A549 (cell line): ENCODE measurements around the gene CPA5.

Source experiments
- CEBPB ChIP-seq, 2 experiments: fragments of >200 bp in 1 of 2; sonication (Bioruptor Twin) in 1 of 2; formaldehyde crosslinking in 1 of 2; IDR thresholded peaks; 2 replicates each; pipeline ENCODE4 v1.6.1; 2012 to 2016
- CHD2 ChIP-seq: fragments of 150-350 bp; IDR thresholded peaks from 2 replicates; pipeline ENCODE4 v1.6.1; 2014; ENCODE audit warnings: low read length; ENCODE audit not compliant: partially characterized antibody
- HDAC2 ChIP-seq: fragments of 200-600 bp; sonication (generic); IDR thresholded peaks from 2 replicates; pipeline ENCODE4 v1.6.1; 2016
- NFE2L2 ChIP-seq: fragments of 150-350 bp; conservative IDR thresholded peaks from 2 replicates; pipeline ENCODE4 v1.6.1; 2014; ENCODE audit warnings: low read length
- POLR2A ChIP-seq: IDR thresholded peaks from 2 replicates; pipeline ENCODE4 v1.6.1; 2012; ENCODE audit warnings: mild to moderate bottlenecking, low read length
- RARB ChIP-seq: fragments of 250-450 bp; sonication (Bioruptor Pico); IDR thresholded peaks from 2 replicates; pipeline ENCODE4 v1.8.0; 2021; ENCODE audit warnings: mild to moderate bottlenecking, moderate library complexity
- SMC3 ChIP-seq: fragments of >200 bp; sonication (Bioruptor Twin); formaldehyde crosslinking; IDR thresholded peaks from 3 replicates; pipeline ENCODE4 v1.6.1; 2018; ENCODE audit warnings: inconsistent platforms
- TF ChIP-seq, protein P1 (sequence below): fragments of 200-600 bp; sonication (generic); IDR thresholded peaks from 2 replicates; pipeline ENCODE4 v1.6.1; 2016; ENCODE audit warnings: antibody characterized with exemption, mild to moderate bottlenecking, moderate library complexity
- TF ChIP-seq, protein P2 (sequence below): fragments of >200 bp; sonication (Bioruptor Twin); formaldehyde crosslinking; IDR thresholded peaks from 3 replicates; pipeline ENCODE4 v1.5.1; 2016
- TF ChIP-seq, protein P3 (sequence below): IDR thresholded peaks from 2 replicates; pipeline ENCODE4 v1.6.1; 2012
- TF ChIP-seq, protein P4 (sequence below): fragments of 250-450 bp; sonication (Bioruptor Pico); IDR thresholded peaks from 2 replicates; pipeline ENCODE4 v1.5.0; 2021; ENCODE audit warnings: mild to moderate bottlenecking, moderate library complexity, borderline replicate concordance

DNA sequence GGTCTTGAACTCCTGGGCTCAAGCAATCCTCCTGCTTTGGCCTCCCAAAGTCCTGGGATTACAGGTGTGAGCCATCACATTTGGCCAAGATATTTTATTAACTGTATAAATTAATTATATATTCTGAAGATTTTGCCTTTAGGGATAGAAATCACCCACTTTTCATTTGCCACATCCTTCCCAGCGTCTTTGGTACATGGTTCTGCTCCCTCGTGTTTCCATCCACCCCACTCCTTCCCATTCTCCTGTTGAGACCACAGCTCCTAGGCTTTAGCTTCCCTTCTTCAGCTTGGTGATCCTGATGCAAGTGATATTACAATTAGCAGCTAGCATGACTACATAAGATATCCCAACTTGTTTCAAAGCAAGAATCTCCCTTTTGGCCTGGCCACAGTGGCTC is 44.1 kb downstream of the CPA5 start:
- TF ChIP-seq POLR2A (no peak), NFE2L2 (no peak), HDAC2 (no peak), SMC3 (no peak), RARB (CRISPR knock-in tag) (no peak), CHD2 (no peak), CEBPB (IDR thresholded peaks at IDR 0.05) (no peak)
- TF ChIP-seq, protein P1, sequence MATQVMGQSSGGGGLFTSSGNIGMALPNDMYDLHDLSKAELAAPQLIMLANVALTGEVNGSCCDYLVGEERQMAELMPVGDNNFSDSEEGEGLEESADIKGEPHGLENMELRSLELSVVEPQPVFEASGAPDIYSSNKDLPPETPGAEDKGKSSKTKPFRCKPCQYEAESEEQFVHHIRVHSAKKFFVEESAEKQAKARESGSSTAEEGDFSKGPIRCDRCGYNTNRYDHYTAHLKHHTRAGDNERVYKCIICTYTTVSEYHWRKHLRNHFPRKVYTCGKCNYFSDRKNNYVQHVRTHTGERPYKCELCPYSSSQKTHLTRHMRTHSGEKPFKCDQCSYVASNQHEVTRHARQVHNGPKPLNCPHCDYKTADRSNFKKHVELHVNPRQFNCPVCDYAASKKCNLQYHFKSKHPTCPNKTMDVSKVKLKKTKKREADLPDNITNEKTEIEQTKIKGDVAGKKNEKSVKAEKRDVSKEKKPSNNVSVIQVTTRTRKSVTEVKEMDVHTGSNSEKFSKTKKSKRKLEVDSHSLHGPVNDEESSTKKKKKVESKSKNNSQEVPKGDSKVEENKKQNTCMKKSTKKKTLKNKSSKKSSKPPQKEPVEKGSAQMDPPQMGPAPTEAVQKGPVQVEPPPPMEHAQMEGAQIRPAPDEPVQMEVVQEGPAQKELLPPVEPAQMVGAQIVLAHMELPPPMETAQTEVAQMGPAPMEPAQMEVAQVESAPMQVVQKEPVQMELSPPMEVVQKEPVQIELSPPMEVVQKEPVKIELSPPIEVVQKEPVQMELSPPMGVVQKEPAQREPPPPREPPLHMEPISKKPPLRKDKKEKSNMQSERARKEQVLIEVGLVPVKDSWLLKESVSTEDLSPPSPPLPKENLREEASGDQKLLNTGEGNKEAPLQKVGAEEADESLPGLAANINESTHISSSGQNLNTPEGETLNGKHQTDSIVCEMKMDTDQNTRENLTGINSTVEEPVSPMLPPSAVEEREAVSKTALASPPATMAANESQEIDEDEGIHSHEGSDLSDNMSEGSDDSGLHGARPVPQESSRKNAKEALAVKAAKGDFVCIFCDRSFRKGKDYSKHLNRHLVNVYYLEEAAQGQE, result no peak
- TF ChIP-seq, protein P2, sequence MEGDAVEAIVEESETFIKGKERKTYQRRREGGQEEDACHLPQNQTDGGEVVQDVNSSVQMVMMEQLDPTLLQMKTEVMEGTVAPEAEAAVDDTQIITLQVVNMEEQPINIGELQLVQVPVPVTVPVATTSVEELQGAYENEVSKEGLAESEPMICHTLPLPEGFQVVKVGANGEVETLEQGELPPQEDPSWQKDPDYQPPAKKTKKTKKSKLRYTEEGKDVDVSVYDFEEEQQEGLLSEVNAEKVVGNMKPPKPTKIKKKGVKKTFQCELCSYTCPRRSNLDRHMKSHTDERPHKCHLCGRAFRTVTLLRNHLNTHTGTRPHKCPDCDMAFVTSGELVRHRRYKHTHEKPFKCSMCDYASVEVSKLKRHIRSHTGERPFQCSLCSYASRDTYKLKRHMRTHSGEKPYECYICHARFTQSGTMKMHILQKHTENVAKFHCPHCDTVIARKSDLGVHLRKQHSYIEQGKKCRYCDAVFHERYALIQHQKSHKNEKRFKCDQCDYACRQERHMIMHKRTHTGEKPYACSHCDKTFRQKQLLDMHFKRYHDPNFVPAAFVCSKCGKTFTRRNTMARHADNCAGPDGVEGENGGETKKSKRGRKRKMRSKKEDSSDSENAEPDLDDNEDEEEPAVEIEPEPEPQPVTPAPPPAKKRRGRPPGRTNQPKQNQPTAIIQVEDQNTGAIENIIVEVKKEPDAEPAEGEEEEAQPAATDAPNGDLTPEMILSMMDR, result no peak
- TF ChIP-seq, protein P3, sequence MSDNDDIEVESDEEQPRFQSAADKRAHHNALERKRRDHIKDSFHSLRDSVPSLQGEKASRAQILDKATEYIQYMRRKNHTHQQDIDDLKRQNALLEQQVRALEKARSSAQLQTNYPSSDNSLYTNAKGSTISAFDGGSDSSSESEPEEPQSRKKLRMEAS, result no peak
- TF ChIP-seq, protein P4, sequence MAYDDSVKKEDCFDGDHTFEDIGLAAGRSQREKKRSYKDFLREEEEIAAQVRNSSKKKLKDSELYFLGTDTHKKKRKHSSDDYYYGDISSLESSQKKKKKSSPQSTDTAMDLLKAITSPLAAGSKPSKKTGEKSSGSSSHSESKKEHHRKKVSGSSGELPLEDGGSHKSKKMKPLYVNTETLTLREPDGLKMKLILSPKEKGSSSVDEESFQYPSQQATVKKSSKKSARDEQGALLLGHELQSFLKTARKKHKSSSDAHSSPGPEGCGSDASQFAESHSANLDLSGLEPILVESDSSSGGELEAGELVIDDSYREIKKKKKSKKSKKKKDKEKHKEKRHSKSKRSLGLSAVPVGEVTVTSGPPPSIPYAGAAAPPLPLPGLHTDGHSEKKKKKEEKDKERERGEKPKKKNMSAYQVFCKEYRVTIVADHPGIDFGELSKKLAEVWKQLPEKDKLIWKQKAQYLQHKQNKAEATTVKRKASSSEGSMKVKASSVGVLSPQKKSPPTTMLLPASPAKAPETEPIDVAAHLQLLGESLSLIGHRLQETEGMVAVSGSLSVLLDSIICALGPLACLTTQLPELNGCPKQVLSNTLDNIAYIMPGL (CRISPR knock-in tag), result no peak
